H4 (cell line): ENCODE results near the gene EQTN. TPM values are rescaled to one million over a fixed set of nuclear protein-coding genes. Genes with fewer than 3 reads are reported as not detected.

Experiments used
- DNase-seq: peaks from one replicate; pipeline ENCODE4 v3.0.0-alpha.2; 2015; ENCODE audit warnings: low spot score
- total RNA-seq: library from RNA; depleted of rRNA; stranded (reverse); fragments of >200 nt; shearing (Covaris generic); gene quantifications from 2 replicates; pipeline ENCODE4 v1.2.3, GENCODE V29; 2014; rRNA removed

Gene EQTN
- not detected in 2 replicates for total RNA-seq

GRCh38 chr9:27297050-27297449 is at the start of gene EQTN:
Gene EQTN, minus strand, starts transcription at chr9:27297150. Its CDS starts 95 bp downstream, at chr9:27297055.
- DNase-seq = no peak

- DNase-seq = no peak
Observed at GRCh38 chr9:27344776-27345175, 47.8 kb upstream of the EQTN start.

DNA sequence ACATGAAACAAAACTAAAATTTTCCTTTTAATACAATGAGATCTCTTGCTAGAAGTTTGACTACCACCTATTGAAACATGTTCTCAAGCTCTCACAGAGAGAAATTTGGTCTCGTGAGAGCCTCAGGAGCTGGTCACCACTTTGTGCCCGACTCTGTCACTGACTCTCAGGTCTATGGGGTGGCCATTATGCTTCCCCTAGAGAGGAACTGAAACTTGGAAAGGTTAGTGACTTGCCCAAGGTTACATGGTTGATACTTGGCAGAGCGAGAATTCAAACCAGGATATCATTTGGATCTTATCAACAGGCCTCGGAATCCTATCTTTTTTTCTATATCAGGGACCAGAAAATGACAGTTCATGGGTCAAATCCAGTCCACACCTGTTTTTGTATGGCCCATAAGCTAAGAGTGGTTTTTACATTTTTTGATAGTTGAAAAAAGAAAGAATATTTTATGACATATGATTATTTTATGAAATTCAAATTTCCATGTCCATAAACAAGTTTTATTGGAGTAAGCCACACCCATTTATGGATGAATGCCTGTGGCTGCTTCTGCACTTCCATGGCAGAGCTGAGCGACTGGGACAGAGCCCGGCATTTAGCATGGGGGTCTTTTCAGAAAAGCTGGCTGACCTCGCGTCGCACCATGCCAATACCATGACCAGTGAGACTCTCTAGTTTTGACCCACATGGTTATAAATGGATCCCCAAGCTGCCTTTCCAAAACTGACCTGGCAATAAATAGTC is 44.8 kb upstream of the EQTN start:
- DNase-seq = no peak

GRCh38 chr9:27340961-27341511 is 44.1 kb upstream of the EQTN start:
- no peak for DNase-seq

- no peak for DNase-seq
Observed at GRCh38 chr9:27340285-27340674, 43.3 kb upstream of the EQTN start.

DNA sequence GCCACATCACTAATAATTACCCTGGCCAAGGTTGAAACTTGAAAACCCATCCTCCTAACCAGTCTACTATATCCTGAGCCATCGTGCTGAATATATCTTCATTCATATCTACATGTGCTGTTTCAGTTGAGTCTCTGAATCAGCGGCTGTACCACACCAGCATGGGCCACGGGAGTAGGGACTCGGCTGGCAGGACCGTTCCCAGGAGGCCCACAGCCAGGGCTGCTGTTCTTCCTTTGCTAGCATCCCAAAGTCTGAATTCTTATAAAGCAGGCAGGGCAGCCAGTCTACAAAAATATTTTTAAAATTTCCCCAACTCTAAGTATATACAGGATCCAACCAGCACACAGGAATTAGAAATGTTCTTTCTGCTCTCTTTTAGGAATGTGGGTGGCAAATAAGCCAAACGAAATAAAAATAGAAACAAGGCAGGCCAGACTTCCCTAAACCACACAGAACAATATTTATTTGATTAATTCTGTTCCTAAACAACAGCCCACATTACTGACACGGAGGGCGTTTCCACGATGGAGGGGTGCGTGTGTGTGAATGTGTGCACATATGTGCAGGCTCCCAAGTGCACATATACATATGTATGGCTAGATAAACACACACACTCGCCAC is 42.8 kb upstream of the EQTN start:
- DNase-seq = no peak

DNA sequence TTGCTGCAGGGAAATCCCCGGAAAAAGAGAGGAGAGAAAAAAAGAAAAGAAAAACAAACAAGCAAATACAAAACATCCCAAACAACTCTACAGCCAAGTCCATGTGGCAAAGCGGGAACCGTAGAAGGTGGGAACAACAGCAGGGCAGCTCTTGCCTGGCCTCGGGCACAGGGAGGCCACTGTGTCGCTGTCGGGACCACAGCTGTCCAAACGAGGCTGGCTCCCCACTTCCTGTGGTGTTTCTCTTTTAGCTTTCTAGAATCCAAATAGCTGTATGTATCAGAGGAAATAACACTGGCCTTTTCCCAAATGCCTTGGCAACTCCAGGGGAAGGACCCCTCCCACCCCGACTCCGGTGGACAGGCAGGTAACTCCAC is 41.6 kb upstream of the EQTN start:
- no peak for DNase-seq

GRCh38 chr9:27337833-27338526 is 41.0 kb upstream of the EQTN start:
- no peak for DNase-seq

GRCh38 chr9:27337236-27337635 is 40.3 kb upstream of the EQTN start:
- DNase-seq = no peak

- no peak for DNase-seq
Observed at GRCh38 chr9:27336829-27337228, 39.9 kb upstream of the EQTN start.

DNA sequence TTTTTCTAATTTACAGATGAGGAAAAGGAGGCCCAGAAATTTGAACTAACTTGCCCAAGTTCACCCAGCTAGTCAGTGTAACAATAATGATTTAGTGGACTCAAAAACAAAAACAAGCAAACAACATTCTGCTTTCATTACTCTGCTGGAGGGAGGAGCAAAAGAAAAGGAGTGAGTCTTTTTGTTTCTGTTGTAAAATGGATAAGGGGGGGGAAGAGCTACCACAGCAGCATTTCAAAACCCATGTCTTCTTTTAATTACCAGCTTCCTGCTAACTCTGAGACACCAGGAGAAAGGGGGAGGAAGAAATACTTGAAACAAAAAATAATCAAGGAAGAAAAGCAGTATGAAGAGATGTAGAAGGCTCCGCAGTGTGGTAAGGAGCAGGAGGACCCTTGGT is 39.2 kb upstream of the EQTN start:
- DNase-seq = no peak

DNA sequence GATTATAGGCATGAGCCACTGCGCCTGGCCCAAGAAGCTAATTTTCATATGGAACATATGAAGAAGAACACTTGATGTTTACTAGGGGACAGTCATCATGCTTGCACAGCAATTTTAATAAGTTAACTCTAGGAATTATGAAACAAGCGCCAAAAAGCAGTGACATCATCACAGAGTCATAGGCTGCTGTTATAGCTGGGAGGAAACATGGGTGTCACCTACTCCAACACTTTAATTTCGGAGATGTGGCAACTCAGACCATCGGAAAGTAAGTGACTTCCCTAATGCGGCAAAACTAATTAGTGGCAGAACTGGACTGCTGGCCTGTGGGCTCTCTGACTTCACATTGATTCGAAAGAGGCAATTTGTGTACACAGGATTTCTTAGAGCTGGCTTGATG is 38.1 kb upstream of the EQTN start:
- no peak for DNase-seq

DNA sequence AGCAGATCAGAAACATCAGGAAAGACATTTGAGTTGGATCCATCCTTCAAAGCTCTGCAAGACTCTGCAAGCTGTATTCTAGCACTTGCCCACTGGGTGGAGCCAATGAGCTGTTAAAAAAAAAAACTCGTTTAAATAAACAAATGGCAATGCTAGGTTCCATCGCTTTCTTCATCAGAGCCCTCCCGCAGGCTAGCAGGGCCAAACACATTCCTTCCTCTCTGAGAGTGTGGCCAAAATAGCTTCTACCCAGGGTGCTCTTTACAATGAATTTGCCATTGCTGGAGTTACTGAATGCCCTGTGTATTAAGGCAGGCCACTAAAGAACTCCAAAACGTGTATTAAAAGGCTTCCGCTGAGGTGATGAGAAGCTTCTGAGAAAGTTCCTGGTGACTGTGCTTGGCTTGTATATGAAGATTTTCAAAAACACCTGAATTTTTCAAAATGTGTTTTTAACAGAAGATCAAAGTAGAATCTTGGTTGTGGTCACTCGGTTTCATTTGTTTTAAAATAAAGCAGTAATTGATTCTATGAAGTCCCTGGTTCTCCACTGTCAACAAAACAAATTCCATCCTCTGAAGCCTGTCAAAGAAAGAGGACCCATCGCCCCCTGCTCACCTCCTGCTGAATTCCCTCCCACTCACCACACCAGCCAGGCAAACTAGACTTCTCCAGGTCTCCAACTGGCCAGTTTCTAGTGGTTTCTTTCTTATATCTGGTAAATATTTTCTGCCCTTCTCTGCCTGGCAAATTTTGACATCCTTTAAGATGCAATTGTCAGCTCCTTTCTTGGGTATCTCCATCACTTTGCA is 36.5 kb upstream of the EQTN start:
- peak; percentile 62 for DNase-seq

GRCh38 chr9:27331393-27331792 is 34.4 kb upstream of the EQTN start:
- DNase-seq = no peak

GRCh38 chr9:27329291-27329690 is 32.3 kb upstream of the EQTN start:
- no peak for DNase-seq

DNA sequence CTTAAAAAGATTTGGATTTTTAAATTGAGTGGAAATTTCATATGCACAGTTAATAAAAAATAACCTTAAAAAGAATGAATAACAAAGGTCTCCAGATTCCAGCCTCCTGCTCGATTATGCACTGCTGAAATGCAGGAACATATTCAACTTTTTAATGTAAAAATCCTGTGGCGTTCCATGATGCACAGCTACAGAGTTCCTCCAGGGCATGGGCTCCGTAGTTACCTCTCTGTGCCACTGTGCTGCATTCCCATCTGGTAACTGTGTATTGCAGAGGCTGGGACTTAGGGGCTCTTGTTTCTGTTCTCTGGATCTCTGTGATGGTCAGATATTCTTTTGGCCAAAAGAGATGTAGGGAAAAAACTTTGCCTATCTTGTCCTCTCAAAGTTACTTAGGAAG is 31.5 kb upstream of the EQTN start:
- DNase-seq = no peak

DNA sequence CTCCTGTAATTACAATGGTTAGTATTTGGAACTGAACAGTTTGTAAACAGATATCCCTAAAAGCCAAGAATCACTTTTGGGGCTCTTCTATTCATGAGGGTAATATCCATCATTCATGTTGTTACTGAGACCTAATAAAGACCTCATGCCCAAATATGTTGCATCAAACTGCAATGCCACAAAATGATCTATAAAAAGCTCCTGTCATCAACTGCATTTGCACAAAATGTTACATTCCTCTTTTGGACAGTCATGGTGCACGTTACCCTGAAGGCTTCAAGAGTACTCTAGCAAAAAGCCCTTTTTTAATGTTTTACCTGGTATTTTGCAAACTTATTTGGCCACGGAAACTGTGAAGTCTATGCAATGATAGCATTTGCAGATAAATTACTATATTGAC is 14.2 kb upstream of the EQTN start:
- no peak for DNase-seq

DNA sequence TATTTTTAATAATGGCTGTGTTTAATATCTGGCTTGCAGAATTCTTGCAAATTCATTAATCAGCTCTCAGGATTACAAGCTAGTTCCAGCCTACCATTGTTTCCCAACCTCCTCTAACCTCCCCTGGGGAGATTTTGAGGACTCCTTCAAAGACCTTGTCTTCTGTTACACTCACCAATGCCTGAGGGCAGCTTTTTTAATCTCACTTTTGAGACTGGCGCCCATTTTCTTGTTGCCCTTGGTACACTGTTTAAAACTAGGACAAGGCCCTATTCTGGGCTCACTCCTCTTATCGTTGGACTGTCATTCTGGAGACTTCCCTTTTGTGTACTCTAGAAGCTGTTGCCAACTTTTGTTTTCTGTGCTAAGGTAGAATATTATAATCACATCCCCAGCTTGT is 13.6 kb upstream of the EQTN start:
- DNase-seq = no peak

- no peak for DNase-seq
Observed at GRCh38 chr9:27308691-27309390, 11.9 kb upstream of the EQTN start.

DNA sequence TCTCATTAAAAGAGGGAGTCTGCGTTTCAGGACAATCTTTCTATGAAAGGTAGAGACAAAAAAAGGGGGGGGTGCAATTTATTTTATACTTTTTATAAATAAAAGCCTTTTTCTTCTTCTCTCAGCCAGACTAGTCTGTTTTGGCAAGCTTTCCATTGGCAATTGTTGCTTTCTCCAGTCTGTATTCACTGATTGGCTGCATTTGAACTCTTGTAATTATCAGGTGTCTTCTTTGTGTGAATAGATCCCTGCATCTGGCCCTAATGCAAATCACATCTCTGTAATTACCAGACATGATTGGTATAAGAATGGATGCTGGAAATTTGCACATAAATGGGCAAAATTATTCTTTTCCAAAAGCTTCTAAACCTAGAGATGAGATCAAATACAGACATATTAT is 7.6 kb upstream of the EQTN start:
- DNase-seq = no peak

GRCh38 chr9:27303219-27303618 is 6.3 kb upstream of the EQTN start:
- DNase-seq = peak; percentile 75
